Embryonic facial prominence (tissue), 1 donor: ENCODE data around the gene TCF7L2.

Experiments
- DNase-seq: peaks from one replicate; pipeline ENCODE4 v3.0.0-alpha.2; 2016; ENCODE audit errors: extremely low spot score

The TCF7L2 gene

DNA sequence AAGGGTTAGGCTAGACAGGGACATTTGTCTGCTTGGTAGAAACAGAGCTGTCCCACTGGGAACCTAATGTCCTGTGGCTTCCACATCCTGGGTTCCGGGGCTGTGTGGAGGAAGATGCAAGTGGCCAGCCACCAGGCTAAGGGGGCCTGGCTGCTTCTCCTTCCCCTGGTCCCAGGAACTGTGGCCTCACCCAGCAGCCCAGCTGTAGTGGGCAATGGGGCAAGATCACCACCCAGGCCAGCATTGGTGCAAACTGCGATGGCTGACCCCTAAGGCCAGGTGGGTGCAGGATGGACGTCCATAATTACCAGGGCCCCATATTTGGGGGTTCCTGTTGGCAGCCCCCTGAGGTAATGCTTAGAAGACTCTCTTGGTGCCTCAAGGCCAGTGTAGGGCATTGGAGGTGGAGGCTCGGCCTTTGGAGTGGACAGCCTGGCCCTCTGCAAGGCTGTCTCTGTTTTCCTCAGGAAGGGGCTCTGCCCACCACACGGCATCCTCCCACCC lies 226.7 kb downstream of the TCF7L2 start:
- DNase-seq, result no peak

GRCh38 chr10:113177156-113177935 lies 227.3 kb downstream of the TCF7L2 start:
- DNase-seq, result peak; percentile 68

GRCh38 chr10:113177936-113178335 lies 227.9 kb downstream of the TCF7L2 start:
- DNase-seq, result no peak

DNA sequence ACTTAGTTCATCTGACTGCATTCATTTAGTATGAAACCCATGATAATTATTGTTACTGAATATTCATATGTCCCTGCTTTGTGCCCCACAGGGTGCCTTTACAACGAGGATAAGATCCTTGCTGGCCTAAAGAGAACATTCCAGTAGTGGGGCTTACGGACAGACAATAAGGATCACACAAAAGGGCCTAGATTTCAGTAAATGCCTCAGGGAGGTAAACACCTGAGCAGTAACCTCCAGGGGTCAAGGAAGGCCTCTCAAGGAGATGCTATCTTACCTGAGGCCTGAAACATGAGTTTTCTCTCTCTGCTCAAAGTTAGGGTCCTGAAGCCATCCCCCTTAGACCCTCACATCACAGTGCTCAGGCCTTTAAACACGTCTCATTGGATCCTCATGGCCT lies 228.7 kb downstream of the TCF7L2 start:
- DNase-seq, result no peak

- no peak for DNase-seq
These were observed 229.2 kb downstream of the TCF7L2 start for GRCh38 chr10:113179265-113179664.

DNA sequence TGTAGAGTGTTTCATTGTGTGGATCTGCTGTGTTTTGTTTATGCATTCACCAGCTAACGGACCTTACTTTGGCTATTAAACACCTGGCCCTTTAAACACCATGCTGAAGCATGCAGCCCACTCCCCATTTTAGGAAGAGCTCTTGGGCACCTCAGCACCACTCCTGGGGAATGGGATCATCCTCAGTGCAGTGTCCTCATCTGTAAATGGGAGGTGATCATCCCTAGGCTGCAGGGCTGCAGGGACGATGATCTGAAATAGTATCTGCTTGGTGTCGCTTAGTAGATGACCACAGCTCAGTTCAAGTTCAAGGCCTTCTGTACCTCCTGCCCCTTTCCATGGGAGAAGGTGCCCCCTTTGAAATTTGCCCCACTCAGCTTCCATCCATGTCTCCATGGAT lies 229.9 kb downstream of the TCF7L2 start:
- DNase-seq, result no peak

- DNase-seq, result no peak
These were observed 230.5 kb downstream of the TCF7L2 start for GRCh38 chr10:113180401-113181154.

DNA sequence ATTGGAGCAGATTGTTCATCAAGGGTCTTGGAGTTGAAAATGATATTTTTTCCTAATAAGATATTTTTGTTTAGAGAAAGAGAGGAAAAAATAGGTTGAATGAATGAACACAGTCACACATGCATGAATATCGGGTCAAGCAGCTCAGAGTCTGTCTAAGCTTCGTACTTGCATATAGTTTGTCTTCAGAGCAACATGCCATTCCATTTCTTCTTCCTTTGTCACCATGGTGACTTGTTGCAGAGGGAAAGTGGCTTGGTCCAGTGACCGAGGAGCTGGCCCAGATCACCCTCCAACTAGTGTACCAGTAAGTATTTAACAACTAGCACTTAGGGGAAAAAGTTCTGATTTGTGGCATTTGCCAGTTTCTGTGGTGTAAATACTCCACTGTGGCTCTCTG lies 232.1 kb downstream of the TCF7L2 start:
- no peak for DNase-seq

DNA sequence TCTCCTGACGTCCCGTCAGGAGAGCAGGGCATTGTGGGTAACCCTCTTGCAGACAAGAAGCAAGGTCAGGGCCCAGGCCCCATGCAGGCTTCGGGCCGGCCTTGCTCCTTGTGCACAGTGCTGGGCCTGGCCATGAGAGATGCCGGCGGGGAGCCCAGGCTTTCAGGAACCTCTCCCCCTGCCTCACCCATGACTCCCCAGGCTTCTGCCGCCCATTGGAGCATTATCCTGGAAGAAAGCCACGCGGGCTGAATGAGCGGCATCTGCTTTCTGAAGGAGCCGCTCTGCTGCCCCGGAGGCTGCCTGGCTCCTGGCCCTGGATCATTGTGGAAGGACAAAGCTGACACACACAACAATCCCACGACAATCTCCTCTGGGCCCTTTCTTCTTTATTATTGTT lies 233.5 kb downstream of the TCF7L2 start:
- DNase-seq, result no peak

- DNase-seq, result no peak
These were observed 237.2 kb downstream of the TCF7L2 start for GRCh38 chr10:113187063-113187777.

- DNase-seq, result no peak
These were observed 249.4 kb downstream of the TCF7L2 start for GRCh38 chr10:113199459-113199858.

GRCh38 chr10:113202011-113202410 lies 252.0 kb downstream of the TCF7L2 start:
- DNase-seq, result no peak

DNA sequence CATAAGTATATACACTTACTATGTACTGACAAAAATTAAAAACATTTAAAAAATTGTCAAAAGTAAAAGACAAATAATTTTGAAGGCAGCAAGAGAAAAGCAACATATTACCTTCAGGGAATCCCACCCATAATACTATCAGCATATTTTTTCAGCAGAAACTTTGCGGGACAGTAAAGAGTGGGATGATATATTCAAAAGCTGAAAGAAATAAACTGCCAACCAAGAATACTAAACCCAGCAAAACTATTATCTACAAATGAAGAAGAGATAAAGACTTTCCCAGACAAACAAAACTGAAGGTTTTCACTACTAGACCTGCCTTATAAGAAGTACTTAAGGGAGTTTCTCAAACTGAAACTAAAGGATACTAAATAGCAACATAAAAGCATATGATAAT lies 257.9 kb downstream of the TCF7L2 start:
- DNase-seq, result no peak

DNA sequence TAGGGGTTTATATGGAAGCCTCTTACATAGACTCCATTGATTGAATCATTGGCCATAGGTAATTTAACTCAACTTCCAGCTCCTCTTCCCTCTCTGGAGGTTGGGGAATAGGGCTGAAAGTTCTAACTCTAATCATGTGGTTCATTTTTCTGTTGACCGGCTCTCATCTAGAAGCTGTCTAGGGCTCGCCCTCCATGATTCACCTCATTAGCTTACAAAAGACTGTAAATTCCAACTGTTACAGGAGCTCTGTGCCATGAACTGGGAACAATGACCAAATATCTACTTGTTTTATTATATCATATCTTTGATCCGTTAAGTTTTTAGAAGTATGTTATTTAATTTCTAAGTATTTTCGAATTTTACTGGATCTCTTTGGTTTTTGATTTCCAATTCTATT lies 263.0 kb downstream of the TCF7L2 start:
- DNase-seq, result no peak

DNA sequence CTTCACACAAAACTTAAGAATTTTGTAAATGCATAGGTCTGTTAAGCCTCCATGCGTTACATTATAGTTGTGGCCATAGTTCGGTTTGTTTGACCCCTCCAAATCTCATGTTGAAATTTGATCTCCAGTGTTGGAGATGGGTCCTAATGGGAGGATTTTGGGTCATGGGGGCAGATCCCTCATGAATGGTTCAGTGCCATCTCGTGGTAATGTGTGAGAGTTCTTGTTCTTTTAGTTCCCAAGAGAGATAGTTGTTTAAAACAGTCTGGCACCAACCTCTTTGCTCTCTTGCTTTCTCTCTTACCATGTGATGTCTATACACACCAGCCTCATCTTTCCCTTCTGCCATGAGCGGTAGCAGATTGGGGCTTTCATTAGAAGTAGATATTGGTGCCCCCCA lies 264.3 kb downstream of the TCF7L2 start:
- no peak for DNase-seq

GRCh38 chr10:113216102-113216501 lies 266.1 kb downstream of the TCF7L2 start:
- DNase-seq, result no peak
